ENCODE results near the gene SLC25A22.

SLC25A22 gene

DNA sequence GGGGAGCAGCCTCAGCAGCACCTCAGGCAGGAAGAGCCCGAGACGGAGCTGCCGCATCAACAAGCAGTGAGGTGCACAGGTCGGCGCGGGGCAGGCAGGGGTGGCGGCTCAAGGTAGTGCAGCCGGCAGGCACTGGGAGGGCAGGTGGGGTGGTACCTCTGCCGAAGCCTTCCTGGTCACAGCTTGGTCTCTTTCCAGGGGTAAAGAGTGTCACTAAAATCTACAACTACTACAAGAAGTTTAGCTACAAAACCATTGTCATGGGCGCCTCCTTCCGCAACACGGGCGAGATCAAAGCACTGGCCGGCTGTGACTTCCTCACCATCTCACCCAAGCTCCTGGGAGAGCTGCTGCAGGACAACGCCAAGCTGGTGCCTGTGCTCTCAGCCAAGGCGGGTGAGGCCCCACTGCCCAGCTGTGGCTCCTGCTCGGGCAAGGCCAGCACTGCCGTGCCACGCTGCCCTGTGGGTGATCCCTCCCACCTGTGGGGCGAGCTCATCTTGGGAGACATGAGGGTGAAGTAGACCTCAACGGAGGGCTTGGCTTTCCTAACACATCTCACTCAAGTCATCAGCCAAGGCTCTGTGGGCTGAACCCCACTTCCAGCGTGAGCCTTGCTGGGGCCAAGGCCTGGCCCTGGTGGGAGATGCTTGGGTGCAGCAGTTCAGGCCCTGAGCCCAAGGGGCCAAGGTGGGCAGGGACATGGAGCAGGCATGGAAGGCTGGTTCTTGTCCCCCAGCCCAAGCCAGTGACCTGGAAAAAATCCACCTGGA is 34.3 kb downstream of the SLC25A22 start:
- no peak for TF ChIP-seq CEBPB (IDR thresholded peaks at IDR 0.05)
- TF ChIP-seq, protein P1, sequence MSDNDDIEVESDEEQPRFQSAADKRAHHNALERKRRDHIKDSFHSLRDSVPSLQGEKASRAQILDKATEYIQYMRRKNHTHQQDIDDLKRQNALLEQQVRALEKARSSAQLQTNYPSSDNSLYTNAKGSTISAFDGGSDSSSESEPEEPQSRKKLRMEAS (IDR thresholded peaks at IDR 0.05): no peak
- no peak for TF ChIP-seq CREB1 (IDR thresholded peaks at IDR 0.05; ENCODE audit: low read depth)
- TF ChIP-seq ZBTB7A (IDR thresholded peaks at IDR 0.05; ENCODE audit: low read depth): no peak
- TF ChIP-seq USF1 (IDR thresholded peaks at IDR 0.05): no peak
- no peak for TF ChIP-seq TCF12 (IDR thresholded peaks at IDR 0.05; ENCODE audit: low read depth)
- TF ChIP-seq YY1 (IDR thresholded peaks at IDR 0.05; ENCODE audit: low read depth): no peak
- TF ChIP-seq EGR1 (IDR thresholded peaks at IDR 0.05): no peak
- no peak for TF ChIP-seq FOXM1 (IDR thresholded peaks at IDR 0.05; ENCODE audit: borderline replicate concordance, low read depth)
- no peak for TF ChIP-seq REST (IDR thresholded peaks at IDR 0.05; ENCODE audit: low read depth)
- no peak for TF ChIP-seq TAF1 (IDR thresholded peaks at IDR 0.05; ENCODE audit: low read depth)
- no peak for TF ChIP-seq EP300 (IDR thresholded peaks at IDR 0.05; ENCODE audit: borderline replicate concordance)
- TF ChIP-seq TEAD4 (IDR thresholded peaks at IDR 0.05): no peak
- TF ChIP-seq RAD21 (IDR thresholded peaks at IDR 0.05; ENCODE audit: low read depth): no peak

DNA sequence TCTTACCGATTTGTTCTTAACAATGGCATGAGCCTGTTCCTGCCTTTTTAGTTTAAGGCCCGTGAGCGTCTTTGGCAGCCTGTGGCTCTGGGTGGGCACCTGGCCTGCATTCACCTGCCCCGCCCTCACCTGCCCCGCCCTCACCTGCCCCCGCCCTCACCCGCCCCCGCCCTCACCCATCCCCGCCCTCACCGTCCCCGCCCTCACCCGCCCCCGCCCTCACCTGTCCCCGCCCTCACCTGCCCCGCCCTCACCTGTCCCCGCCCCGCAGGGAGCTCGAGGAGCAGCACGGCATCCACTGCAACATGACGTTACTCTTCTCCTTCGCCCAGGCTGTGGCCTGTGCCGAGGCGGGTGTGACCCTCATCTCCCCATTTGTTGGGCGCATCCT is 35.0 kb downstream of the SLC25A22 start:
- no peak for TF ChIP-seq EP300 (IDR thresholded peaks at IDR 0.05; ENCODE audit: borderline replicate concordance)
- no peak for TF ChIP-seq TAF1 (IDR thresholded peaks at IDR 0.05; ENCODE audit: low read depth)
- TF ChIP-seq, protein P1 (IDR thresholded peaks at IDR 0.05): peak; percentile 27; the same call in 1 of the 2 replicates

DNA sequence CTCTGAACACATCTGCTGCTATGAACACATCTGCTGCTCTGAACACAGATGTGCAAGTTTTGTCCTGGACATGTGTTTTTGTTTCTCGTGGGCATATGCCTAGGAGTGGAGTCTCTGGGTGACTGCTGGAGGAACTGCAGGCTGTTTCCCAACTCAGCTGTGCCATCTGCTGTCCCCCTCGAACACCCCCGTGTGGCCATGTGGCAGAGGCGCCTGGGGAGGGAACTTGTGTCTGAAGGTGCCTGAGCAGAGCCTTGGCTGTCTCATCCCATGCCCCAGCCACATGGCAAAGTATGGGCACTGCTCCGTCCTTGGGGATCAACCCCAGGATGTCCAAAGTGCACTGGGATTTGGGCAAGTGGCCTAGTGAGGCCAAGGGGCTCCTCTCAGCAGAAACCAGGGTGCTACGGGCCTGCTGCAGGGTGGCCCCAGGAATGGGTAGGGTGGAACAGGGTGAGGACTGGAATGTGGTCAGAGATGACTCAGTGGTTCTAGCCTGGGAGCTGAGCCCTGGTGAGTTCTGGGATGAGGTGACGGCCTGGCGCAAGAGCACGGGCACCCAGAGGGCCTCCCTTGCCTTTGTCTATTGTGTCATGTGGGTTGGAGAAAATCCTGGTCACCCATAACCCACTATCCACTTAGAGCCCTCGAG is 35.5 kb downstream of the SLC25A22 start:
- TF ChIP-seq CREB1 (IDR thresholded peaks at IDR 0.05; ENCODE audit: low read depth): no peak
- TF ChIP-seq TAF1 (IDR thresholded peaks at IDR 0.05; ENCODE audit: low read depth): no peak
- TF ChIP-seq EGR1 (IDR thresholded peaks at IDR 0.05): no peak
- TF ChIP-seq NFIC (IDR thresholded peaks at IDR 0.05): no peak
- TF ChIP-seq, protein P1 (IDR thresholded peaks at IDR 0.05): no peak; the same call in 1 of the 2 replicates
- TF ChIP-seq FOXM1 (IDR thresholded peaks at IDR 0.05; ENCODE audit: borderline replicate concordance, low read depth): no peak
- no peak for TF ChIP-seq ZBTB7A (IDR thresholded peaks at IDR 0.05; ENCODE audit: low read depth)
- no peak for TF ChIP-seq EP300 (IDR thresholded peaks at IDR 0.05; ENCODE audit: borderline replicate concordance)
- TF ChIP-seq YY1 (IDR thresholded peaks at IDR 0.05; ENCODE audit: low read depth): 0 out of 2 replicates have a peak, but pooled peaks have one; percentile 11
- peak; percentile 37; the same call in 1 of the 2 replicates for TF ChIP-seq RAD21 (IDR thresholded peaks at IDR 0.05; ENCODE audit: low read depth)
- TF ChIP-seq TEAD4 (IDR thresholded peaks at IDR 0.05): peak; percentile 51
- TF ChIP-seq CEBPB (IDR thresholded peaks at IDR 0.05): 0 out of 2 replicates have a peak, but pooled peaks have one; percentile 1
- no peak for TF ChIP-seq USF1 (IDR thresholded peaks at IDR 0.05)
- no peak for TF ChIP-seq REST (IDR thresholded peaks at IDR 0.05; ENCODE audit: low read depth)
- no peak for TF ChIP-seq TCF12 (IDR thresholded peaks at IDR 0.05; ENCODE audit: low read depth)

DNA sequence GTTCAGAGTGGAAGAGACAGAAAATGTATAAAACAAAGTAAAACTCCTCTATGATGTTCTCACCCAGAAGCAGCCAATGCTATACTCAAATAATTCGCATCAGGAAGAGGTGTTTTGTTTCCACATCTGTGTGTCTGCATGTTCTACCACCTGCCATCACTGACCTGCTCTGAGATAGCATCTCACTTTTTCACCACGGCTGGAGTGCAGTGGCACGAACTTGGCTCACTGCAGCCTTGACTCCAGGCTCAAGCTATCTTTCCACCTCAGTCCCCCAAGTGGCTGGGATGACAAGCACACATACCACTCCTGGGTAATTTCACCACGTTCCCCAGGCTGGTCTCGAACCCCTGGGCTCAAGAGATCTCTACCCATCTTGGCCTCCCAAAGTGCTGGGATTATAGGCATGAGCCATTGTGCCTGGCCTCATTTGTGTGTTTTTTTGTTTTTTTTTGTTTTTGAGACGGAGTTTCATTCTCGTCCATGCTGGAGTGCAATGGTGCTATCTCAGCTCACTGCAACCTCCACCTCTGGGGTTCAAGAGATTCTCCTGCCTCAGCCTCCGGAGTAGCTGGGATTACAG is 36.5 kb downstream of the SLC25A22 start:
- TF ChIP-seq EGR1 (IDR thresholded peaks at IDR 0.05) (no peak), YY1 (IDR thresholded peaks at IDR 0.05; ENCODE audit: low read depth) (no peak), NFIC (IDR thresholded peaks at IDR 0.05) (no peak), RAD21 (IDR thresholded peaks at IDR 0.05; ENCODE audit: low read depth) (no peak), REST (IDR thresholded peaks at IDR 0.05; ENCODE audit: low read depth) (no peak), USF1 (IDR thresholded peaks at IDR 0.05) (no peak), FOXM1 (IDR thresholded peaks at IDR 0.05; ENCODE audit: borderline replicate concordance, low read depth) (no peak), CREB1 (IDR thresholded peaks at IDR 0.05; ENCODE audit: low read depth) (no peak), TAF1 (IDR thresholded peaks at IDR 0.05; ENCODE audit: low read depth) (no peak), EP300 (IDR thresholded peaks at IDR 0.05; ENCODE audit: borderline replicate concordance) (no peak), CEBPB (IDR thresholded peaks at IDR 0.05) (no peak)
- TF ChIP-seq, protein P1 (IDR thresholded peaks at IDR 0.05): no peak
